Measurements from ENCODE around the gene COPZ1.

- TF ChIP-seq, protein P1, sequence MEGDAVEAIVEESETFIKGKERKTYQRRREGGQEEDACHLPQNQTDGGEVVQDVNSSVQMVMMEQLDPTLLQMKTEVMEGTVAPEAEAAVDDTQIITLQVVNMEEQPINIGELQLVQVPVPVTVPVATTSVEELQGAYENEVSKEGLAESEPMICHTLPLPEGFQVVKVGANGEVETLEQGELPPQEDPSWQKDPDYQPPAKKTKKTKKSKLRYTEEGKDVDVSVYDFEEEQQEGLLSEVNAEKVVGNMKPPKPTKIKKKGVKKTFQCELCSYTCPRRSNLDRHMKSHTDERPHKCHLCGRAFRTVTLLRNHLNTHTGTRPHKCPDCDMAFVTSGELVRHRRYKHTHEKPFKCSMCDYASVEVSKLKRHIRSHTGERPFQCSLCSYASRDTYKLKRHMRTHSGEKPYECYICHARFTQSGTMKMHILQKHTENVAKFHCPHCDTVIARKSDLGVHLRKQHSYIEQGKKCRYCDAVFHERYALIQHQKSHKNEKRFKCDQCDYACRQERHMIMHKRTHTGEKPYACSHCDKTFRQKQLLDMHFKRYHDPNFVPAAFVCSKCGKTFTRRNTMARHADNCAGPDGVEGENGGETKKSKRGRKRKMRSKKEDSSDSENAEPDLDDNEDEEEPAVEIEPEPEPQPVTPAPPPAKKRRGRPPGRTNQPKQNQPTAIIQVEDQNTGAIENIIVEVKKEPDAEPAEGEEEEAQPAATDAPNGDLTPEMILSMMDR (IDR thresholded peaks at IDR 0.05) = no peak
- no peak for TF ChIP-seq EZH2 (IDR thresholded peaks at IDR 0.05)
- TF ChIP-seq EZH2phosphoT487 (IDR thresholded peaks at IDR 0.05) = no peak
Observed at GRCh38 chr12:54378796-54379397, 54.0 kb downstream of the COPZ1 start.
